Left lobe of liver (tissue), 2 donors: Measurements from ENCODE around the gene TMEM184A. TPM values are rescaled to one million over a fixed set of nuclear protein-coding genes. Genes with fewer than 3 reads are reported as not detected.
"Not testable (repeated sequence)": the region's sequence is repeated elsewhere in the genome, so short reads cannot be mapped to it uniquely, and the experiment has no call there.

Experiments
- ATAC-seq: fragments of 200-7000 bp; cut with Tn5 transposase; one replicate; pipeline ENCODE4 v1.9.1; 2020; ENCODE audit warnings: mild to moderate bottlenecking, moderate library complexity
- DNase-seq: peaks from one replicate; pipeline ENCODE4 v3.0.0-alpha.2; 2020; ENCODE audit warnings: low spot score
- total RNA-seq: library from RNA; stranded (reverse); gene quantifications from one replicate; pipeline ENCODE4 v1.2.1, GENCODE V29; 2021
- donor health status: DM: no; HTN: no; CAD: no; lungs with moderate emphysema.
- donor health status: DM: no; HTN: yes; CAD: no.

The TMEM184A gene
- total RNA-seq, 1 donor from 2014 or later: 44.6 TPM

DNA sequence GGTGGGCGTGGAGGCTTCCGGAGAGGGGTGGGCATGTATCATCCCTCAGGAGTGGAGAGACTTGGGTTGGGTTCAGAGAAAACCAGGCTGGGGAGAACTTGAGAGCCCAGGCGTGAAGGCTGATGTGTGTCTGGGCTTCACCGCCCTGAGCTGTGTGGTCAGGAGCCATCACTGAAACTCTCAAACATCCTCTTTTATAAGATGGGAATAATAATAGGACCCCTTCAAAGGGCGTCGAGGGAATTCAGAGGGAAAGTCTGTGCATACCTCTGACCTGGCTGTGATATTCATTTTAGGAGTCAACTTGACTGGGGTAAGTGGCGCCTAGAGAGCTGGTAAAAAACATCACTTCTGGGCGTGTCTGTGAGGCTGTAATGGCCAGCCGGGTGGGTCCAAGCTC lies 34.9 kb upstream of the TMEM184A start:
- DNase-seq (no peak), ATAC-seq (no peak)

- ATAC-seq: no peak
- no peak for DNase-seq
Observed at GRCh38 chr7:1590476-1590875, 34.5 kb upstream of the TMEM184A start.

DNA sequence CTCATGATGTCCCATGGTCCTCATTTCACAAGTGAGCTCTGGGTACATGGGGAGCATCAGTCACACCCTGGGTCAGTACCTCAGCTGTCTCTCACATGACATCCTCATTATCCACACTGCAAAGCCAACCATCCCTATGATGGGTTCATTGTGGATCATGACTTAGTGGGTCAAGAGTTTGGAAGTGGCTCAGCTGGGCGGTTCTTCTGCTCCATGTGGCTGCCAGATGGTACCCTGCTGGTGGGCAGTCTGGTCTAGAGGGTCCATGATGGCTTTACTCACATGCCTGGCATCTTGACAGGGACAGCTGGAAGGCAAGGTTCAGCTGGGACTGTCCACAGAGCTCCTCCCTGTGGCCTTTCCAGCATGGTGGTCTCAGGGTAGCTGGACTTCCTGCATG lies 33.0 kb upstream of the TMEM184A start:
- ATAC-seq (no peak), DNase-seq (no peak)

GRCh38 chr7:1587738-1588137 lies 31.7 kb upstream of the TMEM184A start:
- DNase-seq (no peak), ATAC-seq (no peak)

DNA sequence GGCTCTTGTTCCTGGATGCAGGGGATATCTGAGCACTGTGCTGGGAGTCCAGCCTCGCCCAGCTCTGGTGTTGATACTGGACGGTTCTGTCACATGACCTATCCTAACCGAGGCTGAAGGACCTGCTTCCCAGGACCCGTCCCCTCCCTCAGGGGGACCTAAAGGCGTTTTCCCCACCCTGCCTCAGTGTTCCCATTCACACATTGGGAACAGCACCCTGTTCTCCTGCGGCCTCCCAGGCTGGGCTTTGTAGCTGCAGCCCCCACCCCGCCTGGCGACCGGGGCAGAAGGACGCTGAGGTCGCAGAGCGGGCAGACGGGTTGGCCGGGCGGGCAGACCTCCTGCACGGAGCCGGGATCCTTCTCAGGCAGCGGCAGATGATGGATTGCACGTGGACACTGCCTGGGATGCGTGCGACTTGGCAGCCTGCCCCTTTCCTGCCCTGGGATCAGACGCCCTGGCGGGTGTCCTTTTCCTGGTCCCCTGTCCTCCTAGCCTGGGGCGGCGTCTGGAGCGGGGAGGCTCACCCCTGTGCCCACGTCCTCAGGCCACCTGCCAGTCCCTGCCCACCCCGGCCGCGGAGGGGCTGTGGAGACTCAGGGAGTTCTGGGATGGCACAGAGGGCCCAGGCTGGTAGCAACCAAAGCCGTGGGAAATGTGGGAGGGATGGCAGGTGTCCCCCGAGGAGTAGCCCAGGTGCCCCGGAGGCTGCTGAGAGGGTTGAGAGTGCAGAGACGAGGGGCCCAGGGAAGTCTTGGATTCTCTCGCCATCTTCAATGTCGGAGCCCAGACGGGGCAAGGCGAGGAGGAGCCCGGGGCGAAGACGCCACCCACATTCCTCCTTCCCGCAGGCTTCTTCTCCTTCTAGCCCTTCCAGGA lies 31.1 kb upstream of the TMEM184A start:
- peak; percentile 58 for ATAC-seq
- DNase-seq: peak; percentile 58

- no peak for ATAC-seq
- no peak for DNase-seq
Observed at GRCh38 chr7:1586126-1586826, 30.3 kb upstream of the TMEM184A start.

- no peak for DNase-seq
Observed at GRCh38 chr7:1585142-1585981, 29.4 kb upstream of the TMEM184A start.

GRCh38 chr7:1584700-1585099 lies 28.7 kb upstream of the TMEM184A start:
- ATAC-seq (no peak), DNase-seq (no peak)

More at GRCh38 chr7:1585142-1585981, 29.4 kb upstream of the TMEM184A start:
- no peak for ATAC-seq

- ATAC-seq, DNase-seq: not testable (repeated sequence)
Observed at GRCh38 chr7:1583241-1583930, 27.4 kb upstream of the TMEM184A start.

DNA sequence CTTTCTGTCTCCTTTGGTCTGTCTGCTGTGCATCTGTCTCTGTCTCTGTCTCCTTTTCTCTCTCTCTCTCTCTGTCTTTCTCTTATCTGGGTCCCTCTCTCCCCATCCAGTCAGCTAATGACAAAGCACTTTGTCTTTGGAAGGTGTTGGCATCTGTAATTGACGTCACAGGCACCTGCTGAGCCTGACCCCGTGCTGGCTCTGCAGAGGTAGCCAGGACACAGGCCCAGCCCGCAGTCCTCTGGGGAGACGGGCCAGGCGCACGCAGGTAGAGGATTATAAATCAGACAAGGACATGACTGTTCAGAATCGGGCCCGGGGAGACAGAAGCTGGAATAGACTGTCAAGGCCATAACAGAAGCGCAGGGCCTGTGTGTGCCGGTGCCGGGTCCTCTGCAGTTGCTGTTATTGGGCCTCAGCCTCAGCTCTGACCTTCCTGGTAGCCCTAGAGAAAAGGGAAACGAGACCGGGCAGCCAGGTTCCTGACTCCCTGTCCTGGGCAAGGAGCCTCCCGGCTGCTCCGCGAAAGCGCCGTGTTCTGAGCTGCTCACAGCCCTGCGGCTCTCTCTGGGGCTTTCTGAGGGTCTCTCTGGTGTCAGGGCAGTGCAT lies 24.5 kb upstream of the TMEM184A start:
- DNase-seq: no peak

GRCh38 chr7:1579481-1580421 lies 23.7 kb upstream of the TMEM184A start:
- ATAC-seq: peak; percentile 99
- DNase-seq: peak; percentile 69

More for the DNA sequence above, 24.5 kb upstream of the TMEM184A start:
- no peak for ATAC-seq

DNA sequence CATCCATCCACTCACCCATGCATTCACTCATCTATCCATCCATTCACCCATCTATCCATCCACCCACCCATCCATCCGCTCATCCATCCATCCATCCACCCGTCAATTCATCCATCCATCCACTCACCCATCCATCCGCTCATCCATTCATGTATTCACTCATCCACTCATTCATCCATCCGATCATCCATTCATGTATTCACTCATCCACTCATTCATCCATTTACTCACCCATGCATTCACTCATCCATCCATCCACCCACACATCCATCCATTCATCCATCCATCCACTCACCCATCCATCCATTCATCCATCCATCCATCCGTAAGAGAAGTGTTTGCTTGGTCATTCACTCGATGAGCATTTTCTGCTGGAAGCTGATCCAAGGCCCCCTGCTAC lies 22.5 kb upstream of the TMEM184A start:
- ATAC-seq (no peak), DNase-seq (no peak)

DNA sequence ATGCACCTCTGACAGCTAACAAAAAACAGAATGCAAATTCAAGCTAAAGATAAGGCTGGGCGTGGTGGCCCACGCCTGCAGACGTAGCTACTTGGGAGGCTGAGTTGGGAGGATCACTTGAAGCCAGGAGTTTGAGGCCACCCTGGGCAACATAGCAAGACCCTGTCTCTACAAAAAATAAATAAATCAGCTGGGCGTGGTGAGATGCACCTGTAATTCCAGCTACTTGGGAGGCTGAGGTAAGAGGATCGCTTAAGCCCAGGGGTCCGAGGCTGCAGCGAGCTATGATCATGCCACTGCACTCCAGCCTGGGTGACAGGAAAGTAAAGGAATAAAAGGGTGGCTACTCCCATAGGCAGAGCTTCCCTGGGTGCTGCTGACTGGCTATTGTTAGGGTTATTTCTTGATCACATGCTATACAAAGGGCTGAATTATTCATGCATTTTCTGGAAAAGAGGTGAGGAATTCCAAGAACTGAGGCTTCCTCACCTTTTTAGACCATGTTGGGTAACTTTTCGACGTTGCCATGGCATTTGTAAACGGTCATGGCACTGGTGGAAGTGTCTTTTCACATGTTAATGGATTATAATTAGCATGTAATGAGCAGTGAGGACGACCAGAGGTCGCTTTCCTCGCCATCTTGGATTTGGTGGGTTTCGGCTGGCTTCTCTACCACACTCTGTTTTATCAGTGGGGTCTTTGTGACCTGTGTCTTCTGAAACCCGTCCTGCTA lies 20.7 kb upstream of the TMEM184A start:
- ATAC-seq (no peak), DNase-seq (no peak)

DNA sequence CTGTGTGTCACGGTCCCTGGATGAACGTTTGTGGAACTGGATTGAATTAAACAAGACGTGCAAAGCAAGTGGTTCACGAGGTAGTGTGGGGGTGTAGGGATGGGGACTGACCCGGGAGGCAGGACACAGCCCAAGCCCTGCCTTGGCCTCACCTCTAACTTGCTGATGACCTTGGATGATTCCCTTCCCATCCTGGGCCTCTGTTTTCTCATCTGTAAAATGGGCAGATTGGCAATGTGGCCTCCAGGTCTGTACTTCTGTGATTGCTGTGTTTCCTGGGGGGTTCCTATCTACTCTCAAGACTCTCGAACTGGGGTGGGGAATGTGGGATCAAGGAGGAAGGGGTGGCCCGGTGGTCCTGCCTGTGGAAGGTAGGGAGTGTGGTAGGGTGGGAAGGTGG lies 19.8 kb upstream of the TMEM184A start:
- ATAC-seq: no peak
- no peak for DNase-seq

DNA sequence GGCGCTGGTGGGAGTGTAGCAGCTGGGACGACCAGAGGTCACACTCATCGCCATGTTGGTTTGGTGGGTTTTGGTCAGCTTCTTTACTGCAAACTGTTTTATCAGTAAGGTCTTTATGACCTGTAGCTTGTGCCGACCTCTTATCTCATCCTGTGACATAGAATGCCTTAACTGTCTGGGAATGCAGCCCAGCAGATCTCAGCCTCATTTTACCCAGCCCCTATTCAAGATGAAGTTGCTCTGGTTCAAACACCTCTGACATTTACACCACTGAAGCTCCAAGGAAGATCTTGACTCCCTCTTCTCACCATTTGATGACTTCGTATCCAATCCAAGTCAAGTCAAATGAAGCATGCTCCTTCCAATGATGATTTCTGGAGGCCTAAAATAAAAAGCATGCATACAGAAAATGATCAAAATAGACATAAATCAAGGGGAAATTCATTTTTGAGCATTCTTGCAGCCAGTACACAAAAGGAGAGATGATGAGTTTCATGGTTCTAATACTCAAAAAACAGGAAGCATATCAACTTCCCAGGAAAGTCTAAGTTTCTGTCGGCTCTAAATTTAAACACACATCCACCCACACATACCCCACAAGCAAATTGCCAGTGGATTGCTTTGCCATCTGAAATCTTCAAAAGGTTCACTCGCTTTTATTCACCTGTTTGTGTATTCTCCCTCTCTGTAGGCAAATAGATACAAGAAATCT lies 16.3 kb upstream of the TMEM184A start:
- ATAC-seq (no peak), DNase-seq (no peak)

- peak; percentile 90 for DNase-seq
- ATAC-seq: peak; percentile 98
Observed at GRCh38 chr7:1569833-1570632, 14.0 kb upstream of the TMEM184A start, which contains the start of gene PSMG3. PSMG3 (minus strand) TSS chr7:1570032; CDS start chr7:1569339, 693 bp downstream.

DNA sequence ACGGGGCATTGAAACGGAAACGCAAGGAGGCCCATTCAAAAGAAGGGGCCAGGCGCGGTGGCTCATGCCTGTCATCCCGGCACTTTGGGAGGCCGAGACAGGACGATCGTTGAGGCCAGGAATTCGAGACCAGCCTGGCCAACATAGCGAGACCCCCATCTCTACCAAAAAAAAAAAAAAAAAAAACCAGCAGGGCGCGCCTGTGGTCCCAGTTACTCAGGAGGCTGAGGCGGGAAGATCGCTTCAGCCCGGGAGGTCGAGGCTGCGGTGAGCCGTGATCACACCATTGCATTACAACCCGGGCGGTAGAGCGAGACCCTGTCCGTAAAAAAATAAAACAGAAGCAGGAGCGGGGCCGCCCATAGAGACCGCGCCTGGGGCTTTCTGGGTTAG lies 13.4 kb upstream of the TMEM184A start:
- no peak for DNase-seq

More for the DNA sequence above, 13.4 kb upstream of the TMEM184A start:
- no peak for ATAC-seq
